GM06990 (cell line): ENCODE results near the gene MGA.

Source experiments
- DNase-seq: peaks from one replicate; pipeline ENCODE4 v3.0.0-alpha.2; 2011; ENCODE audit not compliant: insufficient read length; ENCODE audit errors: extremely low read depth
- H3K27me3 ChIP-seq: replicated peaks from 2 replicates; pipeline ENCODE4 v1.6.0; 2011; ENCODE audit warnings: low read length; ENCODE audit not compliant: control insufficient read depth, insufficient read depth
- H3K36me3 ChIP-seq: 2 replicates; pipeline ENCODE4 v1.5.1; 2011; ENCODE audit warnings: low read length; ENCODE audit not compliant: control insufficient read depth, insufficient read depth
- H3K4me3 ChIP-seq: replicated peaks from 2 replicates; pipeline ENCODE4 v1.5.1; 2011; ENCODE audit warnings: low read depth, mild to moderate bottlenecking, control low read depth, low read length
- TF ChIP-seq, protein P1 (sequence below): IDR thresholded peaks from 2 replicates; pipeline ENCODE4 v1.5.1; 2011; ENCODE audit warnings: low read length, control low read depth, mild to moderate bottlenecking, inconsistent platforms; ENCODE audit not compliant: insufficient read depth, poor library complexity, severe bottlenecking

The MGA gene

DNA sequence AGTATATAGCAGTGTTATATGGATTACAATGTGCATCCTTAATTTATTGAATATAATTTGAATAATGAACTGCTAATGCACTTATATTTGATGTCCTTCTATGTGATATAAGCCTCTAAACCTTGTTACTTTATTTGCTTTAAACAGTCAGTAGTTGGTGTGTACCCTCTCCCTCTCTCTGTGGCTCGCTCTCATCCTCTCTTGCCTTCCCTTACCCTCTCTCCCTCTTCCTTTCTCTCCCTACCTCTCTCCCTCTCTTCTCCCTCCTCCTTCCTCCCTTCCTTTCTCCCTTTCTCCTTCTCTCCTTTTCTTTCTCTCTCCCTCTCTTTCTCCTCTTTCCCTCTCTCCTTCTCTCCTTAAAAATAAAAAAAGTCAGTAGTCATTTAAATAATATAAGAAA lies 28.9 kb downstream of the MGA start:
- Histone ChIP-seq H3K36me3 (no peaks in the 10 kb centered on the region), H3K4me3 (no peak overlapping the region), H3K27me3 (no peaks in the 10 kb centered on the region)
- no peak for DNase-seq
- TF ChIP-seq, protein P1, sequence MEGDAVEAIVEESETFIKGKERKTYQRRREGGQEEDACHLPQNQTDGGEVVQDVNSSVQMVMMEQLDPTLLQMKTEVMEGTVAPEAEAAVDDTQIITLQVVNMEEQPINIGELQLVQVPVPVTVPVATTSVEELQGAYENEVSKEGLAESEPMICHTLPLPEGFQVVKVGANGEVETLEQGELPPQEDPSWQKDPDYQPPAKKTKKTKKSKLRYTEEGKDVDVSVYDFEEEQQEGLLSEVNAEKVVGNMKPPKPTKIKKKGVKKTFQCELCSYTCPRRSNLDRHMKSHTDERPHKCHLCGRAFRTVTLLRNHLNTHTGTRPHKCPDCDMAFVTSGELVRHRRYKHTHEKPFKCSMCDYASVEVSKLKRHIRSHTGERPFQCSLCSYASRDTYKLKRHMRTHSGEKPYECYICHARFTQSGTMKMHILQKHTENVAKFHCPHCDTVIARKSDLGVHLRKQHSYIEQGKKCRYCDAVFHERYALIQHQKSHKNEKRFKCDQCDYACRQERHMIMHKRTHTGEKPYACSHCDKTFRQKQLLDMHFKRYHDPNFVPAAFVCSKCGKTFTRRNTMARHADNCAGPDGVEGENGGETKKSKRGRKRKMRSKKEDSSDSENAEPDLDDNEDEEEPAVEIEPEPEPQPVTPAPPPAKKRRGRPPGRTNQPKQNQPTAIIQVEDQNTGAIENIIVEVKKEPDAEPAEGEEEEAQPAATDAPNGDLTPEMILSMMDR: no peak

GRCh38 chr15:41689834-41690233 lies 29.6 kb downstream of the MGA start:
- Histone ChIP-seq H3K4me3 (no peak overlapping the region), H3K27me3 (no peaks in the 10 kb centered on the region), H3K36me3 (no peaks in the 10 kb centered on the region)
- TF ChIP-seq, protein P1: no peak
- no peak for DNase-seq

GRCh38 chr15:41690636-41691035 lies 30.4 kb downstream of the MGA start:
- no peaks in the 10 kb centered on the region for H3K36me3 ChIP-seq
- no peaks in the 10 kb centered on the region for H3K27me3 ChIP-seq
- TF ChIP-seq, protein P1: no peak
- H3K4me3 ChIP-seq: no peak overlapping the region
- DNase-seq: no peak

DNA sequence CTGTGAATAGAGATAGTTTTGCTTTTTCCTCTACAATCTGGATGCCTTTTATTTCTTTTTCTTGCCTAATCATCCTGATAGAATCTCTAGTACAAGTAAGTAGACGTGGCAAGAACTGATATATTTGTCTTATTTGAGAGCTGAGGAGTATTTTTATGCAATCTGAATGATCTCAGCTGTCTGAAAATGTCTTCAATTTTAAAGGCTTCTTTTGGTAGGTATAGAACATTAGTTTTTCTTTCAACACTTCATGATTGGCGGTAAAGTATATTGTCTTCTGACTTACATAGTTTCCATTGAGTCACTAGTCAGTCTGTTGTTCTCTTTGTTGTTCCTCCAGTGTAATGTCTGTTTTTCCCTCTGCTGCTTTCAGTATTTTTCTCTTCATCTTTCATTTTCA lies 31.3 kb downstream of the MGA start:
- TF ChIP-seq, protein P1: no peak
- Histone ChIP-seq H3K4me3 (no peak overlapping the region), H3K36me3 (no peaks in the 10 kb centered on the region), H3K27me3 (no peaks in the 10 kb centered on the region)
- no peak for DNase-seq

DNA sequence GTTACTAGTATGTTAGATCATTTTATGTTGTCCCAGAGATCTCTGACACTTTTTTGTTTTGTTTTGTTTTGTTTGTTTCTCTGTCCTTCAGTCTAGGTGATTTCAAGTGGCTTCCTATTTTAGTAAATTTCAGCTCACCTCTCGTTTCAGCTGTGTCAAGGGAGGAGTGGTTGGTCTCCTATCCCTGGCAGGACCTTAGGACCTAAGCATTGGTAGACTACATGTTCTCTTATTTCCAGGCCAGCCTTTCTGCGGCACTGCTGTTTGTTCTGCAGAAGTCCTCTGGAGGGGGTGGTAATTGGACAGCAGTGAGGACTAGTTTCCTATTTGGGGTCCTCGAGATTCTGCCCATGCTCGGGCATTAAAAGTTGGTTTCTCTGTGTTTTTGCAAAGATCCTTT lies 31.8 kb downstream of the MGA start:
- no peak for DNase-seq
- Histone ChIP-seq H3K27me3 (no peaks in the 10 kb centered on the region), H3K36me3 (no peaks in the 10 kb centered on the region), H3K4me3 (no peak overlapping the region)
- TF ChIP-seq, protein P1: no peak

- H3K36me3 ChIP-seq: no peaks in the 10 kb centered on the region
- no peak overlapping the region for H3K4me3 ChIP-seq
- TF ChIP-seq, protein P1: no peak
- no peaks in the 10 kb centered on the region for H3K27me3 ChIP-seq
- DNase-seq: no peak
These were observed 33.6 kb downstream of the MGA start for GRCh38 chr15:41693757-41694156.
